Breast epithelium (tissue), 4 donors: ENCODE results near the gene LGALSL. TPM values are rescaled to one million over a fixed set of nuclear protein-coding genes. Genes with fewer than 3 reads are reported as not detected.
A peak's percentile ranks its signal among the peaks of the same experiment; 100 is the strongest.

ENCODE experiments used
- DNase-seq, 2 donors: peaks; one replicate each; pipeline ENCODE4 v3.0.0-alpha.2; 2019; ENCODE audit warnings: low spot score in 2 of 2
- H3K27ac ChIP-seq, 2 donors: fragments of 200-600 bp; sonication (generic) in 1 of 2; one replicate each; pipeline ENCODE4 v1.5.1; 2016 to 2019; ENCODE audit warnings: mild to moderate bottlenecking in 1 of 2
- H3K27me3 ChIP-seq, 2 donors: fragments of 200-600 bp; sonication (generic) in 1 of 2; one replicate each; pipeline versions ENCODE4 v1.5.1 to v1.6.0; 2017 to 2019; ENCODE audit warnings: control low read depth in 1 of 2, mild to moderate bottlenecking in 1 of 2
- H3K36me3 ChIP-seq: fragments of 200-600 bp; one replicate; pipeline ENCODE4 v1.5.1; 2019
- H3K4me1 ChIP-seq, 2 donors: fragments of 200-600 bp; sonication (generic); one replicate each; pipeline ENCODE4 v1.5.1; 2016 to 2019; ENCODE audit warnings: control low read depth in 1 of 2
- H3K4me3 ChIP-seq, 3 donors: fragments of 200-600 bp; sonication (generic); 1 replicate in 2 of 3; 2 replicates in 1 of 3; pipeline ENCODE4 v1.5.1; 2016 to 2019; ENCODE audit warnings: mild to moderate bottlenecking in 3 of 3, moderate library complexity in 2 of 3
- H3K9me3 ChIP-seq, 2 donors: fragments of 200-600 bp; sonication (generic) in 1 of 2; one replicate each; pipeline ENCODE4 v1.5.1; 2016 to 2019; ENCODE audit warnings: control low read depth in 1 of 2
- POLR2A ChIP-seq: fragments of 450-650 bp; IDR thresholded peaks from one replicate; pipeline ENCODE4 v1.6.1; 2016; ENCODE audit warnings: antibody characterized with exemption, mild to moderate bottlenecking, moderate library complexity
- POLR2AphosphoS5 ChIP-seq, 3 donors: sonication (generic); formaldehyde crosslinking; IDR thresholded peaks; one replicate each; pipeline ENCODE4 v1.6.1; 2017; ENCODE audit warnings: antibody characterized with exemption in 3 of 3
- intact Hi-C: fragments of 100-400 bp; cut with DNase I; formaldehyde crosslinking; loops from one replicate; pipeline ENCODE4 v1.15.1; 2023; ENCODE audit warnings: low total_unique reads
- total RNA-seq, 3 donors: library from RNA; depleted of rRNA; stranded (reverse); fragments of >200 nt; gene quantifications; one replicate each; pipeline ENCODE4 v1.1.0, GENCODE V29; 2016
- TF ChIP-seq, protein P1 (sequence below), 3 donors: fragments of 450-650 bp; IDR thresholded peaks; one replicate each; pipeline ENCODE4 v1.5.1; 2016 to 2017; ENCODE audit warnings: antibody characterized with exemption in 3 of 3, mild to moderate bottlenecking in 3 of 3, moderate library complexity in 3 of 3

Gene LGALSL
- total RNA-seq, 3 donors from 2014 or later = 9.4 to 16.7 (median 16.5) TPM

DNA sequence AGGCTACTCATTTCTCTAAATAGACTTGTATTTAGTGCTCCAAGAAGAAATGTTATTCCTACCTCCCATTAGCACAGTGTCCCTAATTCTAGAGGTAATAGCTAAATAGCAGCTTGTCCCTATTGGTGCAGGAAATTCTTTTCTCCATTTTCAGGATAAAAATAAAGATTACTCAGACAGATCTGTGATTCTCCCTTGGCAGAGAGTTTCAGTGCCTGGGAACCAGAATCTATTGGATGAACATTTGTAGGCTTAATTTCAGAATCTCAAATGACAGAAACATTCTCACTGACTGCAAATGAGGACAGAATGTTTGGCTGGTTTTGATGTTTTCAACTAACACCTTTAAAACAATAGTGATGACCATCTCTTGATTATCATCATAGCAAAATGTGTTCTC, 33.3 kb upstream of the LGALSL start:
- Histone ChIP-seq H3K4me1 (no peaks in the 10 kb centered on the region), H3K27me3 (no peaks in the 10 kb centered on the region), H3K9me3 (no peaks in the 10 kb centered on the region), H3K36me3 (no peaks in the 10 kb centered on the region), H3K27ac (peak overlapping the region in 1 of 2 donors; percentile 12), H3K4me3 (no peak overlapping the region)
- intact Hi-C loops = no loop called here
- no peak for DNase-seq
- TF ChIP-seq, protein P1, sequence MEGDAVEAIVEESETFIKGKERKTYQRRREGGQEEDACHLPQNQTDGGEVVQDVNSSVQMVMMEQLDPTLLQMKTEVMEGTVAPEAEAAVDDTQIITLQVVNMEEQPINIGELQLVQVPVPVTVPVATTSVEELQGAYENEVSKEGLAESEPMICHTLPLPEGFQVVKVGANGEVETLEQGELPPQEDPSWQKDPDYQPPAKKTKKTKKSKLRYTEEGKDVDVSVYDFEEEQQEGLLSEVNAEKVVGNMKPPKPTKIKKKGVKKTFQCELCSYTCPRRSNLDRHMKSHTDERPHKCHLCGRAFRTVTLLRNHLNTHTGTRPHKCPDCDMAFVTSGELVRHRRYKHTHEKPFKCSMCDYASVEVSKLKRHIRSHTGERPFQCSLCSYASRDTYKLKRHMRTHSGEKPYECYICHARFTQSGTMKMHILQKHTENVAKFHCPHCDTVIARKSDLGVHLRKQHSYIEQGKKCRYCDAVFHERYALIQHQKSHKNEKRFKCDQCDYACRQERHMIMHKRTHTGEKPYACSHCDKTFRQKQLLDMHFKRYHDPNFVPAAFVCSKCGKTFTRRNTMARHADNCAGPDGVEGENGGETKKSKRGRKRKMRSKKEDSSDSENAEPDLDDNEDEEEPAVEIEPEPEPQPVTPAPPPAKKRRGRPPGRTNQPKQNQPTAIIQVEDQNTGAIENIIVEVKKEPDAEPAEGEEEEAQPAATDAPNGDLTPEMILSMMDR (IDR thresholded peaks at IDR 0.05) = no peak
- no peak for TF ChIP-seq POLR2AphosphoS5 (IDR thresholded peaks at IDR 0.05)
- no peak for TF ChIP-seq POLR2A

DNA sequence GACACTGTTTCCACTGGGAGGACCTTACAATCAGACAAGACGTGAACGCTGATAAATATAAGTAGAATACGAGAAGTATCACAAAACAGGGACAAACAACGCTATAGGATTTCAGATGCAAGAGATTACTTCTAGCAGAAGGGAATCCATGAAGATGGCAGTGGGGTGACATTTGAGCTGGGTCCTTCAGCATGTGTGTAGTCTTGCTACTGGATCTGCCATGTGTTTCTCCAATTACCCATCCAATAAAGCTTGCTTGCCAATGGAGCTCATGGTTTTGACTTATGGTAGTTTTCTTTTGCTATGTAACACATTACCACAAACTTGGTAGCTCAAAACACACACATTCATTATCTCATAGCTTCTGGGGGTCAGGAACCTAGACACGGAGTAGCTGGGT, 32.8 kb upstream of the LGALSL start:
- Histone ChIP-seq H3K27ac (no peak overlapping the region), H3K4me3 (no peak overlapping the region), H3K4me1 (no peaks in the 10 kb centered on the region), H3K9me3 (no peaks in the 10 kb centered on the region), H3K36me3 (no peaks in the 10 kb centered on the region), H3K27me3 (no peaks in the 10 kb centered on the region)
- intact Hi-C loops = no loop called here
- no peak for DNase-seq
- TF ChIP-seq POLR2A (no peak), POLR2AphosphoS5 (IDR thresholded peaks at IDR 0.05) (no peak)
- TF ChIP-seq, protein P1 (IDR thresholded peaks at IDR 0.05) = no peak

GRCh38 chr2:64422466-64422865, 31.5 kb upstream of the LGALSL start:
- DNase-seq = no peak
- Histone ChIP-seq H3K4me1 (no peaks in the 10 kb centered on the region), H3K36me3 (no peaks in the 10 kb centered on the region), H3K27ac (no peak overlapping the region), H3K27me3 (no peaks in the 10 kb centered on the region), H3K9me3 (no peaks in the 10 kb centered on the region), H3K4me3 (no peak overlapping the region)
- intact Hi-C loops = no loop called here
- TF ChIP-seq POLR2AphosphoS5 (IDR thresholded peaks at IDR 0.05) (no peak), POLR2A (no peak)
- TF ChIP-seq, protein P1 (IDR thresholded peaks at IDR 0.05) = no peak

- Histone ChIP-seq H3K27ac (no peak overlapping the region), H3K9me3 (no peaks in the 10 kb centered on the region), H3K36me3 (no peaks in the 10 kb centered on the region), H3K27me3 (no peaks in the 10 kb centered on the region), H3K4me3 (no peak overlapping the region), H3K4me1 (no peaks in the 10 kb centered on the region)
- TF ChIP-seq POLR2AphosphoS5 (IDR thresholded peaks at IDR 0.05) = no peak
- no peak for TF ChIP-seq POLR2A
- TF ChIP-seq, protein P1 (IDR thresholded peaks at IDR 0.05) = no peak
- intact Hi-C loops = no loop called here
- no peak for DNase-seq
These were observed 30.7 kb upstream of the LGALSL start for GRCh38 chr2:64423303-64423702.

GRCh38 chr2:64424416-64424987, 29.5 kb upstream of the LGALSL start:
- H3K4me3 ChIP-seq = no peak overlapping the region
- no peak for TF ChIP-seq POLR2AphosphoS5 (IDR thresholded peaks at IDR 0.05)
- TF ChIP-seq, protein P1 (IDR thresholded peaks at IDR 0.05) = no peak
- TF ChIP-seq POLR2A = no peak
- no peaks in the 10 kb centered on the region for H3K27me3 ChIP-seq
- no peak for DNase-seq
- H3K36me3 ChIP-seq = no peaks in the 10 kb centered on the region
- no peaks in the 10 kb centered on the region for H3K9me3 ChIP-seq
- no peaks in the 10 kb centered on the region for H3K4me1 ChIP-seq
- intact Hi-C loops = no loop called here
- no peak overlapping the region for H3K27ac ChIP-seq
